Fibroblast of lung (primary cell): ENCODE measurements around the gene GTF2F2. TPM values are rescaled to one million over a fixed set of nuclear protein-coding genes. Genes with fewer than 3 reads are reported as not detected.

ENCODE experiments used
- DNase-seq, 2 donors: peaks; one replicate each; pipeline versions ENCODE4 v3.0.0 to v3.0.0-alpha.2; 2010; ENCODE audit warnings: low read depth in 2 of 2
- H2AFZ ChIP-seq: 2 replicates; pipeline ENCODE4 v1.5.1; 2012; ENCODE audit warnings: low read length, control low read depth, inconsistent platforms
- H3K27ac ChIP-seq: 2 replicates; pipeline ENCODE4 v1.5.1; 2011; ENCODE audit warnings: low read length, control low read depth; ENCODE audit not compliant: insufficient read depth
- H3K27me3 ChIP-seq: 2 replicates; pipeline ENCODE4 v1.5.1; 2011; ENCODE audit warnings: mild to moderate bottlenecking, low read length; ENCODE audit not compliant: control insufficient read depth, insufficient read depth
- H3K36me3 ChIP-seq: 2 replicates; pipeline ENCODE4 v1.5.1; 2011; ENCODE audit warnings: low read length; ENCODE audit not compliant: control insufficient read depth, insufficient read depth
- H3K4me1 ChIP-seq: 2 replicates; pipeline ENCODE4 v1.5.1; 2011; ENCODE audit warnings: low read length; ENCODE audit not compliant: control insufficient read depth, insufficient read depth; ENCODE audit errors: extremely low read depth
- H3K4me2 ChIP-seq: 2 replicates; pipeline ENCODE4 v1.5.1; 2011; ENCODE audit warnings: low read length, control low read depth; ENCODE audit not compliant: insufficient read depth; ENCODE audit errors: extremely low read depth
- H3K4me3 ChIP-seq, 4 experiments: fragments of 200-600 bp in 1 of 4; sonication (generic) in 1 of 4; replicated peaks in 1 of 4; 2 replicates each; pipeline ENCODE4 v1.5.1; 2011 to 2016; ENCODE audit warnings: low read length in 4 of 4, low read depth in 3 of 4, mild to moderate bottlenecking in 3 of 4, control low read depth in 2 of 4, inconsistent platforms in 1 of 4, mixed read lengths in 1 of 4; ENCODE audit not compliant: insufficient read depth in 1 of 4; ENCODE audit errors: control extremely low read depth in 1 of 4
- H3K79me2 ChIP-seq: 2 replicates; pipeline ENCODE4 v1.5.1; 2012; ENCODE audit warnings: mild to moderate bottlenecking, low read length, inconsistent platforms; ENCODE audit not compliant: control insufficient read depth, insufficient read depth
- H3K9ac ChIP-seq: 2 replicates; pipeline ENCODE4 v1.5.1; 2011; ENCODE audit warnings: mild to moderate bottlenecking, low read length, control low read depth; ENCODE audit not compliant: insufficient read depth
- H3K9me3 ChIP-seq: 2 replicates; pipeline ENCODE4 v1.5.1; 2012; ENCODE audit warnings: low read depth, low read length; ENCODE audit not compliant: control insufficient read depth, insufficient read depth
- H4K20me1 ChIP-seq: 2 replicates; pipeline ENCODE4 v1.5.1; 2011; ENCODE audit warnings: low read length; ENCODE audit not compliant: control insufficient read depth, insufficient read depth; ENCODE audit errors: extremely low read depth
- EZH2 ChIP-seq: IDR thresholded peaks from 2 replicates; pipeline ENCODE4 v1.5.1; 2012; ENCODE audit warnings: low read length, control low read depth, mild to moderate bottlenecking; ENCODE audit errors: missing control alignments
- polyA plus RNA-seq, 2 donors: library from polyadenylated mRNA; depleted of rRNA in 1 of 2; stranded (reverse) in 1 of 2; unstranded in 1 of 2; fragments of >200 nt; gene quantifications; 2 replicates each; pipeline ENCODE4 v1.2.1, GENCODE V29; 2011 to 2012; ENCODE audit warnings: missing spikeins in 1 of 2
- total RNA-seq: library from RNA; depleted of rRNA; stranded (reverse); fragments of >200 nt; gene quantifications from 2 replicates; pipeline ENCODE4 v1.2.1, GENCODE V29; 2014
- TF ChIP-seq, protein P1 (sequence below), 2 donors: IDR thresholded peaks in 1 of 2; conservative IDR thresholded peaks in 1 of 2; 1 replicate in 1 of 2; 2 replicates in 1 of 2; pipeline ENCODE4 v1.5.1; 2011 to 2012; ENCODE audit warnings: low read length in 2 of 2, control low read depth in 1 of 2, inconsistent platforms in 1 of 2, low read depth in 1 of 2, mild to moderate bottlenecking in 1 of 2

Gene GTF2F2
- total and polyA plus RNA-seq, 2 donors (not counting 1 experiment from before 2014, with no cell fraction given), result 23.4 to 31.7 TPM

DNA sequence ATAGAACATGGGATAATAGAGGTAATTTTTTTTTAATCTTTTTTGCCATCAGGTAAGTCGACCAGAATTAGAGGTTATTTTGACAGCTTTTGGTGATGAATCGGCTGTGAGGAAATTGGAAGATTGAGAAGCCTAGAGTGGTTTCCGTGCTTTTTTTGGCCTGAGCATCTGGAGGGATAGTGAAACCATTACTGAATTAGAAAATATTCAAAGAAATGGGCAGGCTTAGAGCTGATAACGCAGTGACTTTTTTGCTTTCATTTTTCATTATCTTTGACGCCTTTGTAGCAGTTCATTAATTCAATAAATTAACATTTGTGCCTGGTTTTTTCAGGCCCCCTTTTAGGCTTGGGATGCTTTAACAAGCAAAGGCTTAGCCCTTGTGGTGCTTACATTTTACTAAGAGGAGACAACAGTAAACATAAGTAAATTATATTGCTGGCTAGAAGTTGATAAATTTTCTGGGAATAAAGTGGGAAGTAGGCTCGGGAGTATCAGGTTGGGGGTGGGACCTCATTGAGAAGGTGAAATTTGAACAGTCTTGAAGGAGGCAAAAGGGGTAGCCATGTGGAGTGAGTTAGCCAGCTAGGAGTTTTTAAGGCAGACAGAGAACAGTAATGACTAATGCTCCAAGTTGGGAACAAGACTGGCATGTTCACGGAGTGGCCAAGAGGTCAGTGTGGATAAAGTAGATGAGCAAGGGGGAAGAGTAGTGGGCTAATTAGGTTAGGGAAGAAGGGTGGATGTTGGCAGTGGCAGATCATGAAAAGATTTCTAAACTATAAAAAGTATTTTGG, 36.5 kb downstream of the GTF2F2 start:
- H3K4me1 ChIP-seq, result no peaks in the 10 kb centered on the region
- no peak overlapping the region for H3K9ac ChIP-seq
- H3K36me3 ChIP-seq, result no peaks in the 10 kb centered on the region
- H3K79me2 ChIP-seq, result no peaks in the 10 kb centered on the region
- H3K27ac ChIP-seq, result no peak overlapping the region
- no peak overlapping the region for H3K4me3 ChIP-seq
- no peaks in the 10 kb centered on the region for H3K27me3 ChIP-seq
- H3K4me2 ChIP-seq, result no peak overlapping the region
- TF ChIP-seq, protein P1, sequence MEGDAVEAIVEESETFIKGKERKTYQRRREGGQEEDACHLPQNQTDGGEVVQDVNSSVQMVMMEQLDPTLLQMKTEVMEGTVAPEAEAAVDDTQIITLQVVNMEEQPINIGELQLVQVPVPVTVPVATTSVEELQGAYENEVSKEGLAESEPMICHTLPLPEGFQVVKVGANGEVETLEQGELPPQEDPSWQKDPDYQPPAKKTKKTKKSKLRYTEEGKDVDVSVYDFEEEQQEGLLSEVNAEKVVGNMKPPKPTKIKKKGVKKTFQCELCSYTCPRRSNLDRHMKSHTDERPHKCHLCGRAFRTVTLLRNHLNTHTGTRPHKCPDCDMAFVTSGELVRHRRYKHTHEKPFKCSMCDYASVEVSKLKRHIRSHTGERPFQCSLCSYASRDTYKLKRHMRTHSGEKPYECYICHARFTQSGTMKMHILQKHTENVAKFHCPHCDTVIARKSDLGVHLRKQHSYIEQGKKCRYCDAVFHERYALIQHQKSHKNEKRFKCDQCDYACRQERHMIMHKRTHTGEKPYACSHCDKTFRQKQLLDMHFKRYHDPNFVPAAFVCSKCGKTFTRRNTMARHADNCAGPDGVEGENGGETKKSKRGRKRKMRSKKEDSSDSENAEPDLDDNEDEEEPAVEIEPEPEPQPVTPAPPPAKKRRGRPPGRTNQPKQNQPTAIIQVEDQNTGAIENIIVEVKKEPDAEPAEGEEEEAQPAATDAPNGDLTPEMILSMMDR (conservative IDR thresholded peaks at IDR 0.05 in 1 of 2, IDR thresholded peaks at IDR 0.05 in 1 of 2; ENCODE audit: low read depth in 1 of 2, low read length in 2 of 2), result no peak
- TF ChIP-seq EZH2, result no peak
- DNase-seq, result no peak
- H2AFZ ChIP-seq, result no peak overlapping the region
- no peaks in the 10 kb centered on the region for H3K9me3 ChIP-seq
- no peaks in the 10 kb centered on the region for H4K20me1 ChIP-seq

DNA sequence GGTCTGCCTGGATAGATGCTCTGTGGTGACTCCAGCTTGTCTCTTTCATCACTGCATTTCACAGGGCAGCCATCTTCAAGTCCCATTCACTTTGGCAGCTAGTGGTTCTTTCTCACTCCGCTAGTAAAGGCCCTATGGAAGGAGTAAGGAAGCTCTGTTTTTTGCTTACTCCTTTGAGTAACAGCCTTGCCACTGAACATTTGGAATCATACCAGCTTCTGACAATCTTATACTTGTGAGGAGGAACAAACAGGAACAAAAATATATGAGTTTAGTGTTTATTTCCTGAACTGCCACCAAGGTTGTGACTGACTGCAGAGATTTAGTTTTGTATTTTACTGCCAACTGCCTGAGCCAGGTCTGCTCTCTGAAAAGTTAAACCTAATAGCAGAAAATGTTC, 41.9 kb downstream of the GTF2F2 start:
- TF ChIP-seq, protein P1 (conservative IDR thresholded peaks at IDR 0.05 in 1 of 2, IDR thresholded peaks at IDR 0.05 in 1 of 2; ENCODE audit: low read depth in 1 of 2, low read length in 2 of 2), result no peak
- TF ChIP-seq EZH2, result no peak
- H3K27me3 ChIP-seq, result no peaks in the 10 kb centered on the region
- H3K4me2 ChIP-seq, result peak overlapping the region; percentile 48
- DNase-seq, result peak; percentile 44 to 49
- H3K27ac ChIP-seq, result peak overlapping the region; percentile 67
- no peaks in the 10 kb centered on the region for H4K20me1 ChIP-seq
- H3K9me3 ChIP-seq, result no peaks in the 10 kb centered on the region
- no peak overlapping the region for H3K9ac ChIP-seq
- H3K4me3 ChIP-seq, result no peak overlapping the region
- H3K4me1 ChIP-seq, result peaks cover 7% of the 10 kb centered on the region
- H3K79me2 ChIP-seq, result no peaks in the 10 kb centered on the region
- H2AFZ ChIP-seq, result no peak overlapping the region
- no peaks in the 10 kb centered on the region for H3K36me3 ChIP-seq

DNA sequence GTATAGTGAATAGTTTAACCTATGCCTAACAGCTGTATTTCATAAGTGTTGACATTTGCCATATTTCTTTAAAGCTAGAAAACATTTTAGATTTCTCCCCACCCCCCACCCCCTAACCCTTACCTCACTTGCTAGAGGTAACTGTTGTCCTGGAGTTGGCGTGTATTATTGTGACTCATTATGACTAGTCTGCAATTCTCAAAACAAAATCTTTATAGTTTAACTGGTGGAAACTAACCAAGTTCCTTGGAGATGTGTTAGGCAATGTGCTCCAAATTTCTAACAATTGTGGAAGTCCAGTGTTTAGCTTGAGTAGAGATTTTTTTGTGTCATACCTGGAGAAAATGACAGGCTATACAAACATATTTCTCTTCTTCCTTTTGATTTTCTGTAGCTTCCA, 42.5 kb downstream of the GTF2F2 start:
- H3K9ac ChIP-seq, result no peak overlapping the region

More for the DNA sequence above, 42.5 kb downstream of the GTF2F2 start:
- peaks cover 7% of the 10 kb centered on the region for H3K4me1 ChIP-seq
- no peaks in the 10 kb centered on the region for H3K27me3 ChIP-seq
- peak overlapping the region; percentile 67 for H3K27ac ChIP-seq
- no peaks in the 10 kb centered on the region for H4K20me1 ChIP-seq
- H3K4me2 ChIP-seq, result peak overlapping the region; percentile 48
- no peak overlapping the region for H3K4me3 ChIP-seq
- peak; percentile 91 to 93 for DNase-seq
- H3K9me3 ChIP-seq, result no peaks in the 10 kb centered on the region
- H3K79me2 ChIP-seq, result no peaks in the 10 kb centered on the region
- H2AFZ ChIP-seq, result no peak overlapping the region
- no peaks in the 10 kb centered on the region for H3K36me3 ChIP-seq
- no peak for TF ChIP-seq EZH2
- TF ChIP-seq, protein P1 (conservative IDR thresholded peaks at IDR 0.05 in 1 of 2, IDR thresholded peaks at IDR 0.05 in 1 of 2; ENCODE audit: low read depth in 1 of 2, low read length in 2 of 2), result no peak
